Stomach (tissue), 9 donors: Measurements from ENCODE around the gene RAB20. TPM values are rescaled to one million over a fixed set of nuclear protein-coding genes. Genes with fewer than 3 reads are reported as not detected.

Source experiments
- DNase-seq, 2 donors: peaks; one replicate each; pipeline versions ENCODE4 v3.0.0 to v3.0.0-alpha.2; 2013 to 2019
- H3K27ac ChIP-seq, 5 donors: fragments of 200-600 bp in 4 of 5; sonication (generic) in 4 of 5; one replicate each; pipeline ENCODE4 v1.5.1; 2013 to 2019; ENCODE audit warnings: mild to moderate bottlenecking in 1 of 5, moderate library complexity in 1 of 5
- H3K27me3 ChIP-seq, 3 donors: fragments of 200-600 bp; sonication (generic); one replicate each; pipeline ENCODE4 v1.5.1; 2017 to 2019; ENCODE audit warnings: mixed run types in 1 of 3
- H3K36me3 ChIP-seq, 4 donors: fragments of 200-600 bp; sonication (generic); 1 replicate in 3 of 4; 2 replicates in 1 of 4; pipeline ENCODE4 v1.5.1; 2016 to 2019
- H3K4me1 ChIP-seq, 4 donors: fragments of 200-600 bp; sonication (generic); one replicate each; pipeline ENCODE4 v1.5.1; 2016 to 2019
- H3K4me3 ChIP-seq, 4 donors: fragments of 200-600 bp; sonication (generic) in 3 of 4; one replicate each; pipeline ENCODE4 v1.5.1; 2016 to 2019; ENCODE audit warnings: mild to moderate bottlenecking in 1 of 4
- H3K9me3 ChIP-seq, 4 donors: fragments of 200-600 bp; sonication (generic); one replicate each; pipeline ENCODE4 v1.5.1; 2016 to 2019
- CTCF ChIP-seq, 7 experiments: fragments of 450-650 bp in 4 of 7; fragments of 200-600 bp in 3 of 7; sonication (generic) in 3 of 7; IDR thresholded peaks; one replicate each; pipeline ENCODE4 v1.5.1; 2016 to 2019; ENCODE audit warnings: antibody characterized with exemption in 7 of 7, control low read depth in 2 of 7, mild to moderate bottlenecking in 1 of 7
- EP300 ChIP-seq: sonication (generic); formaldehyde crosslinking; IDR thresholded peaks from one replicate; pipeline ENCODE4 v1.6.1; 2017; ENCODE audit warnings: antibody characterized with exemption
- POLR2A ChIP-seq, 4 donors: fragments of 450-650 bp; IDR thresholded peaks; one replicate each; pipeline ENCODE4 v1.6.1; 2016; ENCODE audit warnings: antibody characterized with exemption in 4 of 4, control low read depth in 2 of 4, mild to moderate bottlenecking in 1 of 4, moderate library complexity in 1 of 4
- POLR2AphosphoS5 ChIP-seq, 3 donors: sonication (generic); formaldehyde crosslinking; IDR thresholded peaks; one replicate each; pipeline ENCODE4 v1.6.1; 2016; ENCODE audit warnings: antibody characterized with exemption in 3 of 3
- WGBS, 5 donors: extraction: QIAGEN DNeasy Blood & Tissue Kit in 3 of 5; methylation state at CpG; one replicate each; pipeline versions ENCODE4 v1.1.5 to v1.1.7; 2013 to 2018; 5-methylcytosine and 5-hydroxymethylcytosine counted together
- intact Hi-C: fragments of 100-400 bp; cut with DNase I; formaldehyde crosslinking; loops from one replicate; pipeline ENCODE4 v1.15.1; 2023; ENCODE audit warnings: low total_unique reads
- polyA plus RNA-seq, 3 donors: library from polyadenylated mRNA; stranded (reverse); fragments of 200-250 nt; gene quantifications; one replicate each; pipeline ENCODE4 v1.2.3, GENCODE V29; 2013
- total RNA-seq, 5 donors: library from RNA; depleted of rRNA; stranded (reverse); fragments of >200 nt; gene quantifications; one replicate each; pipeline versions ENCODE4 v1.1.0 to v1.2.3, GENCODE V29; 2014 to 2016
- donor health status: healthy with polysubstance abuse.
- donor health status: Bipolar disorder and iron deficiency.
- donor health status: healthy.

Gene RAB20
- total and polyA plus RNA-seq, 8 donors, result 11.7 to 44.6 (median 29.5) TPM

GRCh38 chr13:110559429-110559943 is 2.0 kb downstream of the RAB20 start:
- Histone ChIP-seq H3K36me3 (peaks cover 0 to 17% (median 5%) of the 10 kb centered on the region in 4 donors), H3K27me3 (no peaks in the 10 kb centered on the region), H3K4me1 (peaks cover 25 to 82% (median 77%) of the 10 kb centered on the region in 4 donors), H3K9me3 (no peaks in the 10 kb centered on the region), H3K27ac (peak overlapping the region; percentile 81 to 98 (median 95)), H3K4me3 (peak overlapping the region; percentile 65 to 89 (median 74))
- 9 to 37% (median 18%) methylated on average over 14 to 15 of the region's 15 CpGs for WGBS, 5 donors
- DNase-seq, result peak; percentile 85 to 91
- TF ChIP-seq POLR2AphosphoS5 (IDR thresholded peaks at IDR 0.05), result peak; percentile 1 to 74 (median 69)
- TF ChIP-seq CTCF (IDR thresholded peaks at IDR 0.05), result no peak
- intact Hi-C loops, result no loop called here

- H3K9me3 ChIP-seq, result no peaks in the 10 kb centered on the region
- H3K27me3 ChIP-seq, result no peaks in the 10 kb centered on the region
- peak in 1 of 3 donors; percentile 16 for TF ChIP-seq POLR2AphosphoS5 (IDR thresholded peaks at IDR 0.05)
- TF ChIP-seq EP300, result no peak
- peak overlapping the region; percentile 72 to 98 (median 81) for H3K27ac ChIP-seq
- DNase-seq, result peak; percentile 40 to 76
- H3K36me3 ChIP-seq, result peaks cover 0 to 18% (median 5%) of the 10 kb centered on the region in 4 donors
- H3K4me3 ChIP-seq, result peak overlapping the region in 1 of 4 donors; percentile 6
- peaks cover 21 to 84% (median 70%) of the 10 kb centered on the region in 4 donors for H3K4me1 ChIP-seq
- 41 to 67% (median 46%) methylated on average over 19 to 23 of the region's 23 CpGs for WGBS, 5 donors
- intact Hi-C loops, result no loop called here
These were observed 3.8 kb downstream of the RAB20 start for GRCh38 chr13:110557610-110558305.

- H3K4me1 ChIP-seq, result peaks cover 18 to 82% (median 68%) of the 10 kb centered on the region in 4 donors
- DNase-seq, result no peak
- TF ChIP-seq POLR2A (IDR thresholded peaks at IDR 0.05), result no peak
- no peak for TF ChIP-seq CTCF (IDR thresholded peaks at IDR 0.05)
- TF ChIP-seq EP300, result no peak
- no peak for TF ChIP-seq POLR2AphosphoS5 (IDR thresholded peaks at IDR 0.05)
- no peaks in the 10 kb centered on the region for H3K9me3 ChIP-seq
- peaks cover 0 to 18% (median 5%) of the 10 kb centered on the region in 4 donors for H3K36me3 ChIP-seq
- WGBS, 5 donors, result 62 to 86% (median 72%) methylated on average over 5 of the region's 5 CpGs
- H3K4me3 ChIP-seq, result no peak overlapping the region
- intact Hi-C loops, result no loop called here
- no peaks in the 10 kb centered on the region for H3K27me3 ChIP-seq
- peak overlapping the region; percentile 72 to 98 (median 81) for H3K27ac ChIP-seq
These were observed 4.4 kb downstream of the RAB20 start for GRCh38 chr13:110557082-110557481.

- H3K36me3 ChIP-seq, result peaks cover 0 to 18% (median 5%) of the 10 kb centered on the region in 4 donors
- H3K9me3 ChIP-seq, result no peaks in the 10 kb centered on the region
- TF ChIP-seq CTCF (IDR thresholded peaks at IDR 0.05), result no peak
- no peak for TF ChIP-seq POLR2AphosphoS5 (IDR thresholded peaks at IDR 0.05)
- no peak for TF ChIP-seq POLR2A (IDR thresholded peaks at IDR 0.05)
- no peak for TF ChIP-seq EP300
- intact Hi-C loops, result no loop called here
- H3K4me3 ChIP-seq, result no peak overlapping the region
- H3K27me3 ChIP-seq, result no peaks in the 10 kb centered on the region
- 19 to 78% (median 51%) methylated on average over 1 of the region's 1 CpG for WGBS, 5 donors
- peak overlapping the region; percentile 37 to 98 (median 81) for H3K27ac ChIP-seq
- H3K4me1 ChIP-seq, result peaks cover 23 to 91% (median 76%) of the 10 kb centered on the region in 4 donors
- peak in 1 of 2 donors; percentile 71 for DNase-seq
These were observed 5.3 kb downstream of the RAB20 start for GRCh38 chr13:110556224-110556606.
